ENCODE measurements around the gene PLXNC1. TPM values are rescaled to one million over a fixed set of nuclear protein-coding genes. Genes with fewer than 3 reads are reported as not detected.

Gene PLXNC1
- total RNA-seq, 1 experiment from 2014 or later = 0.02 TPM

GRCh38 chr12:94202245-94203180, 54.1 kb downstream of the PLXNC1 start:
- no peak for DNase-seq (ENCODE audit: extremely low read depth, low read depth)

GRCh38 chr12:94203181-94203546, 54.8 kb downstream of the PLXNC1 start:
- no peak for DNase-seq (ENCODE audit: extremely low read depth, low read depth)

- no peak for DNase-seq (ENCODE audit: extremely low read depth, low read depth)
These were observed 55.4 kb downstream of the PLXNC1 start for GRCh38 chr12:94203796-94204195.

- no peak for DNase-seq (ENCODE audit: extremely low read depth, low read depth)
These were observed 56.3 kb downstream of the PLXNC1 start for GRCh38 chr12:94204499-94205247.

- no peak for DNase-seq (ENCODE audit: extremely low read depth, low read depth)
These were observed 57.4 kb downstream of the PLXNC1 start for GRCh38 chr12:94205822-94206221.

- no peak for DNase-seq (ENCODE audit: extremely low read depth, low read depth)
These were observed 58.5 kb downstream of the PLXNC1 start for GRCh38 chr12:94206886-94207285.

- DNase-seq (ENCODE audit: extremely low read depth, low read depth) = no peak
These were observed 59.1 kb downstream of the PLXNC1 start for GRCh38 chr12:94207467-94207848.

- DNase-seq (ENCODE audit: extremely low read depth, low read depth) = peak; percentile 14
These were observed 59.7 kb downstream of the PLXNC1 start for GRCh38 chr12:94207849-94208621.

- no peak for DNase-seq (ENCODE audit: extremely low read depth, low read depth)
These were observed 60.2 kb downstream of the PLXNC1 start for GRCh38 chr12:94208622-94208966.

- DNase-seq (ENCODE audit: extremely low read depth, low read depth) = no peak
These were observed 60.9 kb downstream of the PLXNC1 start for GRCh38 chr12:94209240-94209639.

- DNase-seq (ENCODE audit: extremely low read depth, low read depth) = no peak
These were observed 62.6 kb downstream of the PLXNC1 start for GRCh38 chr12:94211021-94211420.

- no peak for DNase-seq (ENCODE audit: extremely low read depth, low read depth)
These were observed 69.9 kb downstream of the PLXNC1 start for GRCh38 chr12:94218233-94218632.

- DNase-seq (ENCODE audit: extremely low read depth, low read depth) = no peak
These were observed 71.4 kb downstream of the PLXNC1 start for GRCh38 chr12:94219622-94220302.

- no peak for DNase-seq (ENCODE audit: extremely low read depth, low read depth)
These were observed 72.4 kb downstream of the PLXNC1 start for GRCh38 chr12:94220804-94221203.

- DNase-seq (ENCODE audit: extremely low read depth, low read depth) = no peak
These were observed 74.1 kb downstream of the PLXNC1 start for GRCh38 chr12:94222351-94223084.

GRCh38 chr12:94223842-94224241, 75.5 kb downstream of the PLXNC1 start:
- DNase-seq (ENCODE audit: extremely low read depth, low read depth) = no peak

- DNase-seq (ENCODE audit: extremely low read depth, low read depth) = no peak
These were observed 77.1 kb downstream of the PLXNC1 start for GRCh38 chr12:94225506-94225905.

GRCh38 chr12:94225947-94226630, 77.7 kb downstream of the PLXNC1 start:
- DNase-seq (ENCODE audit: extremely low read depth, low read depth) = no peak

- no peak for DNase-seq (ENCODE audit: extremely low read depth, low read depth)
These were observed 78.7 kb downstream of the PLXNC1 start for GRCh38 chr12:94227066-94227465.

Data from NCI-H460 (cell line).